SK-MEL-5 (cell line): ENCODE measurements around the gene UBL4A. TPM values are rescaled to one million over a fixed set of nuclear protein-coding genes. Genes with fewer than 3 reads are reported as not detected.

Experiments used
- DNase-seq: peaks from one replicate; pipeline ENCODE4 v3.0.0-alpha.2; 2016; ENCODE audit warnings: low read depth, low spot score
- in situ Hi-C: cut with HindIII; loops from 2 replicates; pipeline ENCODE4 v1.10.0; 2016; ENCODE audit warnings: low sequenced_read_pairs, high pct_unique_total_duplicates, low pct_unique_long_range_greater_than_20kb
- polyA plus RNA-seq, 2 experiments: library from polyadenylated mRNA; depleted of rRNA; stranded (reverse); fragments of >200 nt; gene quantifications; 2 replicates each; pipeline ENCODE4 v1.2.3, GENCODE V29; 2015
- total RNA-seq: library from RNA; depleted of rRNA; stranded (reverse); fragments of >200 nt; shearing (Covaris generic); gene quantifications from 2 replicates; pipeline ENCODE4 v1.2.3, GENCODE V29; 2014; rRNA removed

UBL4A gene
- total RNA-seq = 58.3 and 64.6 TPM in 2 replicates
- 72.7 and 90.9 TPM in 2 replicates for polyA plus RNA-seq (2015; cell fraction: cytosol; rRNA removed)
- polyA plus RNA-seq (2015; cell fraction: nucleus; rRNA removed) = 25.1 and 36.2 TPM in 2 replicates

GRCh38 chrX:154486396-154487207 is at the start of gene UBL4A:
Gene UBL4A (minus strand): TSS chrX:154486615. CDS start chrX:154486584, 31 bp downstream.
- DNase-seq = peak; percentile 41
- in situ Hi-C loops = no loop called here

GRCh38 chrX:154535892-154536291 is 49.5 kb upstream of the UBL4A start:
- in situ Hi-C loops = no loop called here
- no peak for DNase-seq

GRCh38 chrX:154534526-154535322 is 48.3 kb upstream of the UBL4A start:
- in situ Hi-C loops = no loop called here
- DNase-seq = peak; percentile 72

GRCh38 chrX:154532690-154533089 is 46.3 kb upstream of the UBL4A start:
- DNase-seq = no peak
- in situ Hi-C loops = no loop called here

- in situ Hi-C loops = no loop called here
- no peak for DNase-seq
Observed at GRCh38 chrX:154531626-154532025, 45.2 kb upstream of the UBL4A start.

- DNase-seq = no peak
- in situ Hi-C loops = no loop called here
Observed at GRCh38 chrX:154530286-154530685, 43.9 kb upstream of the UBL4A start.

- in situ Hi-C loops = no loop called here
- DNase-seq = no peak
Observed at GRCh38 chrX:154529206-154529612, 42.8 kb upstream of the UBL4A start.

GRCh38 chrX:154526901-154527675 is 40.7 kb upstream of the UBL4A start:
- in situ Hi-C loops = no loop called here
- DNase-seq = peak; percentile 78

- DNase-seq = no peak
Observed at GRCh38 chrX:154525606-154526490, 39.4 kb upstream of the UBL4A start.

GRCh38 chrX:154519389-154519788 is 33.0 kb upstream of the UBL4A start:
- DNase-seq = no peak
- in situ Hi-C loops = no loop called here

More at GRCh38 chrX:154525606-154526490, 39.4 kb upstream of the UBL4A start:
- in situ Hi-C loops = no loop called here

GRCh38 chrX:154517101-154517781 is 30.8 kb upstream of the UBL4A start:
- DNase-seq = no peak
- in situ Hi-C loops = no loop called here

GRCh38 chrX:154516656-154517100 is 30.3 kb upstream of the UBL4A start:
- in situ Hi-C loops = no loop called here
- no peak for DNase-seq

- DNase-seq = peak; percentile 82
- in situ Hi-C loops = no loop called here
Observed at GRCh38 chrX:154515966-154516655, 29.7 kb upstream of the UBL4A start, which contains the start of gene FAM3A. Gene FAM3A (minus strand): TSS chrX:154516232. CDS start chrX:154515772, 460 bp downstream.

GRCh38 chrX:154515090-154515965 is 28.9 kb upstream of the UBL4A start:
- in situ Hi-C loops = no loop called here
- DNase-seq = no peak

GRCh38 chrX:154513716-154514115 is 27.3 kb upstream of the UBL4A start:
- DNase-seq = no peak
- in situ Hi-C loops = no loop called here
